BLaER1 treated with 17β-estradiol and CSF1 and Interleukin-3, amounts not matched to agents 10 nM and 100 nM (cell line): Measurements from ENCODE around the gene NPIPB8.
"Not testable (repeated sequence)": the region's sequence is repeated elsewhere in the genome, so short reads cannot be mapped to it uniquely, and the experiment has no call there.

Source experiments
- H3K27ac ChIP-seq, 11 experiments: shearing (Covaris generic); formaldehyde crosslinking; 2 replicates each; pipeline ENCODE4 v1.8.1; 2022
- H3K27me3 ChIP-seq, 11 experiments: shearing (Covaris generic); formaldehyde crosslinking; 2 replicates each; pipeline ENCODE4 v1.8.1; 2022
- H3K36me3 ChIP-seq, 11 experiments: shearing (Covaris generic); formaldehyde crosslinking; 2 replicates each; pipeline ENCODE4 v1.8.1; 2022
- H3K4me1 ChIP-seq, 10 experiments: shearing (Covaris generic); formaldehyde crosslinking; 2 replicates each; pipeline ENCODE4 v1.8.1; 2022
- H3K4me2 ChIP-seq, 11 experiments: shearing (Covaris generic); formaldehyde crosslinking; 2 replicates each; pipeline ENCODE4 v1.8.1; 2022
- H3K4me3 ChIP-seq, 10 experiments: shearing (Covaris generic); formaldehyde crosslinking; 2 replicates each; pipeline ENCODE4 v1.8.1; 2022
- H3K9ac ChIP-seq, 11 experiments: shearing (Covaris generic); formaldehyde crosslinking; 2 replicates each; pipeline ENCODE4 v1.8.1; 2022
- H3K9me3 ChIP-seq, 11 experiments: shearing (Covaris generic); formaldehyde crosslinking; replicated peaks in 1 of 11; 2 replicates each; pipeline ENCODE4 v1.8.1; 2022
- H4K20me1 ChIP-seq, 11 experiments: shearing (Covaris generic); formaldehyde crosslinking; 2 replicates each; pipeline ENCODE4 v1.8.1; 2022

NPIPB8 gene

DNA sequence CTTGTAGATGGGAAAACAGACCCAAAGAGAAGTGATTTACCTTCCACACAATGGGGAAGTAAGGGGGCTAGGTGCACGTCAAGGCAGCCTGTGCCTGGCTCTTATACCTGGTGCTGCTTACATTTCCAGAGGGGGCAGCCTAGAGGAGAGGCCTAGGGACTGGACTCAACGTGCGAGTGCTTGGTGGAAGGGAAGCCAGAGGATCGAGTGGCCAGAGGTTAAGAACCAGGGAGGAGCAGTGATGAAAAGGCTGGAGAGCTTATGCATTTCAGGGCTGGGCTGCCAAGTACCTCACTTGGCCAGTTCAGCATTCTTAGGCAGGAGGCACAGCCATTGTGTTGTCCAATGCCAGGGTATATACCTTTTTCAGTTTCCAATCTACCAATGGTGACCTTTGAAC is 30.3 kb downstream of the NPIPB8 start:
- H3K27me3 ChIP-seq, H3K9me3 ChIP-seq, H3K4me2 ChIP-seq, H3K4me1 ChIP-seq, H3K27ac ChIP-seq, H3K4me3 ChIP-seq, H4K20me1 ChIP-seq, H3K9ac ChIP-seq, H3K36me3 ChIP-seq: not testable (repeated sequence)

DNA sequence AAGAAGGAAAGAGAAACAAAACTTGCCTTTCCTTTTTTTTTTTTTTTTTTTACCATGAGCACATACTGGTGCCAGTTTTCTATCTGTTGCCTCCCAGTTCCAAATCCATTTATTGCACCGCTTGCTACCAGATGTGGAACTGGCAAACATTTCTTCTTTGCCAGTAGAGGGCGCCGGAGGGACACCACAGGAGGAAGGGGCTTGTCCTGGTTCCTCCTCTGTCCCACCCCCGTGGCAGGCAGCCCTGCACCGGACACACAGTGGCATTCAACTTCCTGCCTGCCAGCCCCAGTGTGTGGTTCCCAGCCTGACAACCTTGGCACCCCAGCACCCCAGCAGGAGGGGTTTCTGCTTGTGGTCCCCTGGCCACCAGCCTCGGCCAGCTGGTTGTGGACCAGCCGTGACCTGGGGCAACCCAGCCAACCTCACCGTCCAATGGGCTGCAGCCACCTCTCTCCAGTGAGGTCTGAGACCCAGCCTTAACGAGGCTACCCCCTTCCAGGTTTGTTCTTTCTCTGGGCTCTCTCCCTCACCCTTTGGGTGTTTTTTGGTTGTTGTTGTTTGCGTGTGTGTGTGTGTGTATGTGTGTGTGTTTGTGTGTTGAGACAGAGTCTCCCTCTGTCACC is 50.6 kb downstream of the NPIPB8 start:
- H3K9me3 ChIP-seq, H3K4me1 ChIP-seq, H4K20me1 ChIP-seq, H3K36me3 ChIP-seq, H3K27me3 ChIP-seq: not testable (repeated sequence)
- peak overlapping the region in 7 of 11 experiments; percentile 28 to 51 (median 43); a peak in 7 of 22 replicates for H3K4me2 ChIP-seq
- peak overlapping the region in 1 of 11 experiments; percentile 15; a peak in 1 of 22 replicates for H3K27ac ChIP-seq
- H3K9ac ChIP-seq, result peak overlapping the region in 1 of 11 experiments; percentile 23; a peak in 1 of 22 replicates
- H3K4me3 ChIP-seq, result peak overlapping the region in 2 of 10 experiments; percentile 19 to 54; a peak in 1 of 20 replicates

DNA sequence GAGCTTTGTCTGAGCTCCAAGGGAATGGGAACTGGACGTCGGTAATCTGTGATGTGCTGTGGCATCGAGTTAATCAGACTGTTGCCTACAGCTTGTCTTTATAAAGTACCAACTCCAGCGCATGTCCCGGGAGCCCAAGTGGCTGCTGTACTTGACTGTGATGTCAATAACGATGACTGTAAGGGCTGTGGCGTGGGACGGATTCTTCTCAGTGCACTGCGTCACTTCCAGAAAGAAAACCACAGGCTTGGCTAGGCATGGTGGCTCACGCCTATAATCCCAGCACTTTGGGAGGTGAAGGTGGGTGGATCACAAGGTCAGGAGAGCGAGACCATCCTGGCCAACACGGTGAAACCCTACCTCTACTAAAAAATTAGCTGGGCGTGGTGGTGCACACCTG is 51.6 kb downstream of the NPIPB8 start:
- H3K4me1 ChIP-seq, H3K27me3 ChIP-seq, H3K4me3 ChIP-seq, H4K20me1 ChIP-seq, H3K9ac ChIP-seq, H3K9me3 ChIP-seq, H3K27ac ChIP-seq, H3K36me3 ChIP-seq: not testable (repeated sequence)
- H3K4me2 ChIP-seq, result peak overlapping the region in 1 of 11 experiments; percentile 42; a peak in 2 of 22 replicates

DNA sequence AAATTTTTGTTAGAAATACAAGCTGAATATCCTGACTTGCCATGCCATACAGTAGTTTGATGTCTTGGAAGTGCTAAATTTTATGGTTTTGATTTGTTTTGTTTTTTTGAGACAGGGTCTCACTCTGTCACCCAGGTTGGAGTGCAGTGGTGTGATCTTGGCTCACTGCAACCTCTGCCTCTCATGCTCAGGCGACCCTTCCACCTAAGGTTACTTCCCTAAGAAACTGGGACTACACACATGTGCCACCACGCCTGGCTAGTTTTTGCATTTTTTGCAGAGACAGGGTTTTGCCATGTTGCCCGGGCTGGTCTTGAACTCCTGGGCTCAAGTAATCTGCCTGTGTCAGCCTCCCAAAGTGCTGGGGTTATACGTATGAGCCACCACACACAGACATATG is 53.9 kb downstream of the NPIPB8 start:
- not testable (repeated sequence) for H3K4me1 ChIP-seq, H3K27me3 ChIP-seq, H3K9me3 ChIP-seq, H3K9ac ChIP-seq, H3K4me2 ChIP-seq, H3K4me3 ChIP-seq, H4K20me1 ChIP-seq, H3K36me3 ChIP-seq, H3K27ac ChIP-seq

DNA sequence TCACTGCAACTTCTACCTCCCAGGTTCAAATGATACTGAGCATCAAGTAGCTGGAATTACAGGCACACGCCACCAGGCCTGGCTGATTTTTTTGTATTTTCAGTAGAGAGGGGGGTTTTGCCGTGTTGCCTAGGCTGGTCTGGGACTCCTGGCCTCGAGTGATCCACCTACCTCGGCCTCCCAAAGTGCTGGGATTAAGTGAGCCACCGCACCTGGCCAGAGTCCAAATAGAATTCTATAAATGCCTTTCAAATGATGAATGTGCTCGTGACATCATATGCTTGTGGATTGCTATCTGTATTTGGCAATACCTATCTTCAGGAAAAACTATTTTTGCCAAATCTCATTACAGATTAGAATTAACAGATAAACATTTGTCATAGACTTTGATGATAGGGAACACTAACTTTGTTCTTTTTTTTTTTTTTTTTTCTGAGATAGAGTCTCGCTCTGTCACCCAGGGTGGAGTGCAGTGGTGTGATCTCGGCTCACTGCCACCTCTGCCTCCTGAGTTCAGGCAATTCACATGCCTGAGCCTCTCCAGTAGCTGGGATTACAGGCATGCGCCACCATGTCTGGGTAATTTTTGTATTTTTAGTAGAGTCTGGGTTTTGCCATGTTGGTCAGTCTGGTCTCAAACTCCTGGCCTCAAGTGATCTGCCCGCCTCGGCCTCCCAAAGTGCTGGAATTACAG is 55.5 kb downstream of the NPIPB8 start:
- H3K4me2 ChIP-seq, H3K27me3 ChIP-seq, H3K4me1 ChIP-seq, H3K9ac ChIP-seq, H3K27ac ChIP-seq, H3K4me3 ChIP-seq, H3K36me3 ChIP-seq, H4K20me1 ChIP-seq, H3K9me3 ChIP-seq: not testable (repeated sequence)

DNA sequence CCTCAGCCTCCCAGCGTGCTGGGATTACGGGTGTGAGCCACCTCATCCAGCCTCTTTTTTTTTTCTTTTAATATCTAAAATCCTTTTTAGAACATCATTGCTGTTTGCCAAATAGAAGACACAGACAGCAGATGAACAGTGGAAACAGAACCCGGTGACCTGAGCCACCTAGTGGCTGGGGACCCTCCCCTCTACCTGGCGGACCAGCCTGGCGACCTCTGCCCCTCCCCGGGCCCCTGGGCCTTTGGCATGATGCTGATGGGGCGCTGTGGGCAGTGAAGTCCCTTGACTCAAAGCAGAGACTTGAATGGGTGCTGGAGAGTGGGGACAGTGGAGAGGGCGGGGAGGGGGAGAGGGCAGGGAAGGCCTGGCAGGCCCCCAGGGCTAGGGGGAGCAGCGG is 61.9 kb downstream of the NPIPB8 start:
- not testable (repeated sequence) for H3K9ac ChIP-seq, H3K27ac ChIP-seq, H3K27me3 ChIP-seq, H3K4me2 ChIP-seq, H3K9me3 ChIP-seq, H3K4me3 ChIP-seq, H3K4me1 ChIP-seq, H4K20me1 ChIP-seq, H3K36me3 ChIP-seq

DNA sequence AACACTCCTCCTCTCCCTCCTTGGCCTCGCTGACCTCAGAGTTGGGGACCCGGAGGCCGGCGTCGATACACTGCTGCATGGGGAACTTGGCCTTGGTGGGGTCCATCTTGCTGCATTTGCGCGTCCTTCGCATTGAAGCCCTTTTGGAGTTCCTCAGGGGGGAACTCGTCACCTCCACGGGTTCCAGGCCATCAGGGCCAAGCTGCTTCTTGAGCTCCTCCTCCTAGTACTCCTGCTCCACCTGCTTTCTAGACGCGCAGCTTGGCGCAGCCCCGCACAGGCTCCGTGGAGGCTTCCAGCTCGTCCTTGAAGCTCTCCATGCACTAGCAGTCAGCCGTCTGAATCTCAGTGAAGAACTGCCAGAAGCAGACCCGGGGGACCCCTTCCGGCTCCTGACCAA is 62.5 kb downstream of the NPIPB8 start:
- not testable (repeated sequence) for H3K4me1 ChIP-seq, H3K36me3 ChIP-seq, H3K27me3 ChIP-seq, H4K20me1 ChIP-seq, H3K9me3 ChIP-seq, H3K4me3 ChIP-seq, H3K27ac ChIP-seq, H3K9ac ChIP-seq
- H3K4me2 ChIP-seq, result peak overlapping the region in 8 of 11 experiments; percentile 17 to 75 (median 55); a peak in 12 of 22 replicates

DNA sequence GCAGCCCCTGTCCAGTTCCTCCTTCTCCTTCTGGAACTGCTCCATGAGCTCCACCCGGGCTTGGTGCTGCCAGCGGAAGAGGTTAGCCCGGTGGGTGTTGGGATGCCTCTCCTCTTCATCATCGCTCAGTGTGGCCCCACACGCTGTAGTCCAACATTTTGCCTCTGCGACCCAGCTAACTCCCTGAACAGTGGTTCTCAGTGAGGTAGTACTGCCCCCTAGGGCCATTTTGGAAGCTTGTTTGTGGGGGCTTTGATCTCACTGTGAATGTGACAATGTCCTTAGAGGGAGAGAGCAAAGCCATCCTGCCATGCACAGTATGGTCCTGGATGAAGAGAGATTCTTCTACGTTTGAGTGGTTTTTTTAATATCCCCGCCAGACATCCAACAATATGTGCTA is 63.5 kb downstream of the NPIPB8 start:
- H3K27ac ChIP-seq, H3K36me3 ChIP-seq, H3K4me1 ChIP-seq, H3K4me2 ChIP-seq, H3K27me3 ChIP-seq, H4K20me1 ChIP-seq, H3K9me3 ChIP-seq, H3K4me3 ChIP-seq, H3K9ac ChIP-seq: not testable (repeated sequence)

DNA sequence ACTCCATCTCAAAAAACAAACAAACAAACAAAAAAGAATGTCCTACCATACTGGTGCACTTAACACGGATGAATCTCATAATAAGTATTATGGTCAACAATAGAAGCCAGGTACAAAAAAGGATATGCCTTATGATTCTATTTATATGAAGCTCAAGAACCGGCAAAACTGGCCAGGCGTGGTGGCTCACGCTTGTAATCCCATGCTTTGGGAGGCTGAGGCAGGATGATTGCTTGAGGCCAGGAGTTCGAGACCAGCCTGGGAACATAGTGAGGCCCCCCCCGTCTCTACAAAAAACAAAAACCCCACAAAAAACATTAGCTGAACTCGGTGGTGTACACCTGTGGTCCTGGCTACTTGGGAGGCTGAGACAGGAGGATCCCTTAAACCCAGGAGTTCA is 66.4 kb downstream of the NPIPB8 start:
- not testable (repeated sequence) for H3K9ac ChIP-seq, H3K36me3 ChIP-seq, H3K27me3 ChIP-seq, H4K20me1 ChIP-seq, H3K4me1 ChIP-seq, H3K9me3 ChIP-seq, H3K4me2 ChIP-seq, H3K4me3 ChIP-seq, H3K27ac ChIP-seq
